Esophagus squamous epithelium (tissue), 5 donors: ENCODE data around the gene CT45A1. TPM values are rescaled to one million over a fixed set of nuclear protein-coding genes. Genes with fewer than 3 reads are reported as not detected.
"Not testable (repeated sequence)": the region's sequence is repeated elsewhere in the genome, so short reads cannot be mapped to it uniquely, and the experiment has no call there.

Experiments used
- DNase-seq: peaks from one replicate; lab custom pipeline; 2025; lab: John Stamatoyannopoulos, UW
- H3K27ac ChIP-seq, 4 donors: fragments of 200-600 bp; sonication (generic); one replicate each; pipeline ENCODE4 v1.5.1; 2016 to 2019; ENCODE audit warnings: mild to moderate bottlenecking in 1 of 4
- H3K27me3 ChIP-seq, 4 donors: fragments of 200-600 bp; sonication (generic); 1 replicate in 3 of 4; 2 replicates in 1 of 4; pipeline versions ENCODE4 v1.5.1 to v1.6.0; 2017 to 2021; ENCODE audit warnings: antibody characterized with exemption in 1 of 4
- H3K36me3 ChIP-seq, 3 donors: fragments of 200-600 bp; sonication (generic); one replicate each; pipeline ENCODE4 v1.5.1; 2016 to 2019
- H3K4me1 ChIP-seq, 3 donors: fragments of 200-600 bp; sonication (generic); one replicate each; pipeline ENCODE4 v1.5.1; 2017 to 2019
- H3K4me3 ChIP-seq, 4 donors: fragments of 200-600 bp; sonication (generic); 1 replicate in 3 of 4; 2 replicates in 1 of 4; pipeline ENCODE4 v1.5.1; 2016 to 2019; ENCODE audit warnings: mild to moderate bottlenecking in 2 of 4, moderate library complexity in 1 of 4
- H3K9me3 ChIP-seq, 3 donors: fragments of 200-600 bp; sonication (generic); one replicate each; pipeline ENCODE4 v1.5.1; 2016 to 2019
- CTCF ChIP-seq, 6 experiments: fragments of 450-650 bp in 4 of 6; fragments of 200-600 bp in 2 of 6; sonication (generic) in 2 of 6; IDR thresholded peaks; one replicate each; pipeline ENCODE4 v1.5.1; 2016 to 2019; ENCODE audit warnings: antibody characterized with exemption in 6 of 6, mild to moderate bottlenecking in 4 of 6, moderate library complexity in 4 of 6
- POLR2A ChIP-seq, 4 donors: fragments of 450-650 bp; IDR thresholded peaks; one replicate each; pipeline ENCODE4 v1.6.1; 2017; ENCODE audit warnings: antibody characterized with exemption in 4 of 4, mild to moderate bottlenecking in 4 of 4, moderate library complexity in 3 of 4
- WGBS, 2 donors: methylation state at CpG; one replicate each; pipeline ENCODE4 v1.1.5; 2018; 5-methylcytosine and 5-hydroxymethylcytosine counted together
- intact Hi-C: fragments of 100-400 bp; cut with DNase I; formaldehyde crosslinking; loops from one replicate; pipeline ENCODE4 v1.15.0; 2022
- total RNA-seq, 4 donors: library from RNA; depleted of rRNA; stranded (reverse); fragments of >200 nt; gene quantifications; one replicate each; pipeline ENCODE4 v1.1.0, GENCODE V29; 2016
- donor health status: DM: yes; HTN: yes; CAD: no.

Gene CT45A1
- total RNA-seq, 4 donors from 2014 or later, result not detected

- DNase-seq, result no peak
- Histone ChIP-seq H3K27me3 (no peaks in the 10 kb centered on the region), H3K36me3 (no peaks in the 10 kb centered on the region), H3K9me3 (no peaks in the 10 kb centered on the region), H3K4me3 (no peak overlapping the region), H3K4me1 (no peaks in the 10 kb centered on the region), H3K27ac (no peak overlapping the region)
- intact Hi-C loops, result no loop called here
- WGBS, 2 donors, result 84% methylated on average over 5 of the region's 12 CpGs; no CpG with 5 or more reads in 1 of the 2 donors
- TF ChIP-seq POLR2A (IDR thresholded peaks at IDR 0.05) (no peak), CTCF (IDR thresholded peaks at IDR 0.05) (peak in 1 of 6 experiments; percentile 9)
Measured at GRCh38 chrX:135707880-135708279, 5.6 kb upstream of the CT45A1 start.

GRCh38 chrX:135713795-135714194 lies 356 bp downstream of the CT45A1 start:
- 89% methylated on average over 13 of the region's 20 CpGs; no CpG with 5 or more reads in 1 of the 2 donors for WGBS, 2 donors
- TF ChIP-seq CTCF (IDR thresholded peaks at IDR 0.05), result no peak
- no peak for TF ChIP-seq POLR2A (IDR thresholded peaks at IDR 0.05)

GRCh38 chrX:135734666-135735065 lies 21.2 kb downstream of the CT45A1 start:
- H3K4me3 ChIP-seq, H3K4me1 ChIP-seq, H3K9me3 ChIP-seq, H3K36me3 ChIP-seq, H3K27ac ChIP-seq, intact Hi-C loops, DNase-seq, H3K27me3 ChIP-seq: not testable (repeated sequence)
- 67 to 69% methylated on average over 5 of the region's 5 CpGs for WGBS, 2 donors

More at GRCh38 chrX:135713795-135714194, 356 bp downstream of the CT45A1 start:
- Histone ChIP-seq H3K36me3 (no peaks in the 10 kb centered on the region), H3K27me3 (no peaks in the 10 kb centered on the region), H3K27ac (no peak overlapping the region), H3K4me1 (no peaks in the 10 kb centered on the region), H3K9me3 (no peaks in the 10 kb centered on the region), H3K4me3 (no peak overlapping the region)
- intact Hi-C loops, result no loop called here
- no peak for DNase-seq

- WGBS, 2 donors, result 28 to 33% methylated on average over 2 to 4 of the region's 4 CpGs
- no peak overlapping the region for H3K27ac ChIP-seq
- H3K4me1 ChIP-seq, result no peaks in the 10 kb centered on the region
- H3K9me3 ChIP-seq, result no peaks in the 10 kb centered on the region
- H3K27me3 ChIP-seq, result no peaks in the 10 kb centered on the region
- DNase-seq, result no peak
- no peaks in the 10 kb centered on the region for H3K36me3 ChIP-seq
- H3K4me3 ChIP-seq, result no peak overlapping the region
- intact Hi-C loops, result no loop called here
- TF ChIP-seq POLR2A (IDR thresholded peaks at IDR 0.05) (no peak), CTCF (IDR thresholded peaks at IDR 0.05) (no peak)
Measured at GRCh38 chrX:135737366-135738071, 24.1 kb downstream of the CT45A1 start.

- intact Hi-C loops, result no loop called here
- TF ChIP-seq POLR2A (IDR thresholded peaks at IDR 0.05) (no peak), CTCF (IDR thresholded peaks at IDR 0.05) (peak in 1 of 6 experiments; percentile 8)
- 24 to 86% methylated on average over 1 to 5 of the region's 18 CpGs for WGBS, 2 donors
- no peaks in the 10 kb centered on the region for H3K9me3 ChIP-seq
- no peak overlapping the region for H3K4me3 ChIP-seq
- no peaks in the 10 kb centered on the region for H3K4me1 ChIP-seq
- no peak overlapping the region for H3K27ac ChIP-seq
- H3K27me3 ChIP-seq, result no peaks in the 10 kb centered on the region
- no peaks in the 10 kb centered on the region for H3K36me3 ChIP-seq
- DNase-seq, result no peak
Measured at GRCh38 chrX:135740681-135741149, 27.3 kb downstream of the CT45A1 start.
